ENCODE measurements around the gene OSBPL3.

OSBPL3 gene

GRCh38 chr7:24762771-24763170 lies 217.2 kb downstream of the OSBPL3 start:
- POLR2A ChIA-PET = interaction anchor here (0.5 kb wide), 1 partner anchor 359 kb away, joined by 7 read pairs; no protein-coding TSS in a partner anchor
- CTCF ChIA-PET = interaction anchor here (1.0 to 3.8 kb wide), 3 partner anchors 50 to 1490 kb away, joined by 3 to 17 read pairs (median 4); no protein-coding TSS in a partner anchor
- DNase-seq (ENCODE audit: extremely low spot score) = no peak
- TF ChIP-seq, protein P1, sequence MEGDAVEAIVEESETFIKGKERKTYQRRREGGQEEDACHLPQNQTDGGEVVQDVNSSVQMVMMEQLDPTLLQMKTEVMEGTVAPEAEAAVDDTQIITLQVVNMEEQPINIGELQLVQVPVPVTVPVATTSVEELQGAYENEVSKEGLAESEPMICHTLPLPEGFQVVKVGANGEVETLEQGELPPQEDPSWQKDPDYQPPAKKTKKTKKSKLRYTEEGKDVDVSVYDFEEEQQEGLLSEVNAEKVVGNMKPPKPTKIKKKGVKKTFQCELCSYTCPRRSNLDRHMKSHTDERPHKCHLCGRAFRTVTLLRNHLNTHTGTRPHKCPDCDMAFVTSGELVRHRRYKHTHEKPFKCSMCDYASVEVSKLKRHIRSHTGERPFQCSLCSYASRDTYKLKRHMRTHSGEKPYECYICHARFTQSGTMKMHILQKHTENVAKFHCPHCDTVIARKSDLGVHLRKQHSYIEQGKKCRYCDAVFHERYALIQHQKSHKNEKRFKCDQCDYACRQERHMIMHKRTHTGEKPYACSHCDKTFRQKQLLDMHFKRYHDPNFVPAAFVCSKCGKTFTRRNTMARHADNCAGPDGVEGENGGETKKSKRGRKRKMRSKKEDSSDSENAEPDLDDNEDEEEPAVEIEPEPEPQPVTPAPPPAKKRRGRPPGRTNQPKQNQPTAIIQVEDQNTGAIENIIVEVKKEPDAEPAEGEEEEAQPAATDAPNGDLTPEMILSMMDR (IDR thresholded peaks at IDR 0.05; ENCODE audit: control extremely low read depth, extremely low read depth, low read depth, missing control alignments) = no peak

DNA sequence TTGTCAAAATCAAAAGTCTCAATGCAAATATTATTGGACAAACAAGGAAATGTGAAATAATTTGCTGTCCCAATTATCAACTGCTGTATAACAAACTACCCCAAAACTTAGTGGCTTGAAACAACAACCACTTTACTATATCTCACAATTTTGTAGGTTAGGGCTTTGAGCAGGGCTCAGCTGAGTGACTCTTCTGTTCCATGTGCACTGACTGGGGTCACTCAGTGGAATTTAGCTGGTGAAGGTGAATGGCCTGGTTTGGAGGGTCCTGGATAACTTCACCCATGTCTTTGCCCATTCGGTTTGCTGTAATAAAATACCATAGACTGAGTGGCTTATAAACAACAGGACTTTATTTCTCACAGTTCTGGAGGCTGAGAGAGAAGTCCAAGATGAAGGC lies 219.0 kb downstream of the OSBPL3 start:
- ChIA-PET CTCF (interaction anchor here (0.7 to 1.4 kb wide), 5 partner anchors 10 to 332 kb away, joined by 3 to 4 read pairs (median 4); no protein-coding TSS in a partner anchor), POLR2A (no interaction called here)
- TF ChIP-seq, protein P1 (IDR thresholded peaks at IDR 0.05; ENCODE audit: control extremely low read depth, extremely low read depth, low read depth, missing control alignments) = no peak
- no peak for DNase-seq (ENCODE audit: extremely low spot score)

DNA sequence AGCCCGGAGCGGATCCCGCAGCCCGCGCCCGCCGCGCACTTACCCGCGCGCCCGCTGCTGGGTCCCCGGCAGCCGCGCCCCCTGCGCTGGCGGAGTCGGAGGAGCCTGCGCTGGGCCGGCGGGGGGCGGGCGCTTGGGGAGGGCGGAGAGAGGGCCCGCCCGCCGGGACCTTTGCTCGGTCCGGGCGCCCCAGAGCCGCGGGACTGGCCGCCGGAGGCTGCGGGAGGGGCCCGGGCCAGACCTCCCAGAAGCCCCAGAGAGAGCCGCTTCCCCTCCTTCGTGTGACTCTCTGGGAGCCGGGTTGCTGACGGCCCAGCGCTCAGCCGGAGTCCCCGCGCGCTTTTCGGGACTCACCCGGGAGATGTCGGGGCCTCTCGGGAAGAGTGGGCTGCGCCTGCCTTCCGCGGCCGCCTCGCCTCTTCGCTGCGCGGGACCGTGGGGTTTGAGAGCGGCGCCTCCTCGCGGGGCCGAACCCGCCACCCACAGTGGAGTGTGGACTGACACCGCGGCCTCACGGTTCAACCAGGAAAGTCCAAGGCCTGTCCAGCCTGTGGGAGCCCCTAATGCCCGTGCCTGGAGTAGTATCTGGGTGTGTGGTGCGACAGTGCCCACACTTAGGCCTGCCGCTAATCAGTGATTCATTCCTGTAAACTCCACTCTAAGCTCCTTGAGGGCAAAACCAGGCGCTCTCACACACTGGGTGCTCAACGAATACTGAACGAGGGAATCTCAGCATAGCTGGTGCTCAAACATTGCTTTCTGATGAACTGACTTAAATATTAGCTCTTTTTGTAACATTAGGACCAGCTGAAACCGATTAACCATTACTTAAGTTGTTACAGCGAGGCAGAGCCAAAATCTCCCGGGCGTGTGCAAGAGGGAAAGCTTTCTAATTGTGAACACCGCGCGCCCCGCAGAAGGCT lies 222.4 kb downstream of the OSBPL3 start, which contains the start of gene GSDME:
GSDME (minus strand) TSS at position 112 of the 923 bp plus-strand sequence. CDS start 7,690 bp downstream, outside the sequence.
- ChIA-PET POLR2A (interaction anchor here (0.5 kb wide), 1 partner anchor 1207 kb away, joined by 3 read pairs; no protein-coding TSS in a partner anchor), CTCF (interaction anchor here (1.0 to 2.9 kb wide), 7 partner anchors 8 to 343 kb away, joined by 3 to 14 read pairs (median 4); no protein-coding TSS in a partner anchor)
- peak; percentile 87 for DNase-seq (ENCODE audit: extremely low spot score)
- TF ChIP-seq, protein P1 (IDR thresholded peaks at IDR 0.05; ENCODE audit: control extremely low read depth, extremely low read depth, low read depth, missing control alignments) = peak; percentile 25

- peak; percentile 56 for DNase-seq (ENCODE audit: extremely low spot score)
- POLR2A ChIA-PET = interaction anchor here (1.1 kb wide), 1 partner anchor 22 kb away, joined by 3 read pairs; no protein-coding TSS in a partner anchor
- CTCF ChIA-PET = interaction anchor here (0.8 to 2.9 kb wide), 7 partner anchors 8 to 337 kb away, joined by 3 to 14 read pairs (median 3); no protein-coding TSS in a partner anchor
- TF ChIP-seq, protein P1 (IDR thresholded peaks at IDR 0.05; ENCODE audit: control extremely low read depth, extremely low read depth, low read depth, missing control alignments) = no peak
Observed at GRCh38 chr7:24756545-24757352, 223.2 kb downstream of the OSBPL3 start.

DNA sequence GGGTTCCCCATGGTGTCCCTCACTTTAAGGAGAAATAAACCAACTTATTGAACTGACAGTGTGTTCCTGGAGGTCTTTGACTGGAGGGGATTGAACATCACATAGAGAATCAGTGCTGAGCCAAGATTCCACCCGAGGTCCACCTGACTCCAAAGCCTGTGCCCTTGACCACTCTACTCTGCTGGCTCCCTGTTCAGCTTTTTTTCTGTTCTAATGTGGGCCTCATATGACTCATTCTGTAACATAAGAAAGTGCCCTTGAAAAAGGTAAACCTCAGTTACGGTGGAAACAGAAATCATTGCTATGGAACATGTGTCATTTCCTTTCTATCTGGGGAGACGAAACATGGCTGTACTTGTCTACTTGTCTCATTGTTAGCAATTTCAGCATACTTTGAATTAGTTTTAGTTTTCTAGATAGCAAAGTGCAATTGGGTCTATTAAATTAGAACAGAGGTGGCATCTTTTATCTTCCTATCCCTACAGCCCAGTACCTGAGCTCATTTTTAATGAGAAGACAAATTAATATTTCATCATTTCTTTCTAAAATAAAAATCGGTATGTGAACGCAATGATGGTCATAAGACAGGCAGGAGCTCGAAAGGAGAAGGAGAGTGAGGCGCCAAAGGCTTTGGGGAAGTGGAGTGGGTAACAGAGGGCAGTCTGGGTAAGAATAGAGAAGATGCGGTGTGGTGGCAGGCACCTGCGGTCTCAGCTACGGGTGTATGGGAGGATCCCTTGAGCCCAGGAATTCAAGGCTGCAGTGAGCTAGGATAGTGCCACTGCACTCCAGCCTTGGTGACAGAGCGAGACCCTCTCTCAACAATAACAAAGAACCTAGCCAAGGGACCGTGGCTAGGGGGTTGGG lies 224.2 kb downstream of the OSBPL3 start:
- CTCF ChIA-PET = interaction anchor here (0.8 to 2.9 kb wide), 10 partner anchors 9 to 338 kb away, joined by 3 to 14 read pairs (median 3); no protein-coding TSS in a partner anchor
- peak; percentile 76 for DNase-seq (ENCODE audit: extremely low spot score)
- POLR2A ChIA-PET = interaction anchor here (0.5 to 1.3 kb wide), 6 partner anchors 11 to 133 kb away, joined by 3 to 4 read pairs (median 3); no protein-coding TSS in a partner anchor
- TF ChIP-seq, protein P1 (IDR thresholded peaks at IDR 0.05; ENCODE audit: control extremely low read depth, extremely low read depth, low read depth, missing control alignments) = no peak

All from GM10248 (cell line).